CD4-positive, alpha-beta T cell treated with Interleukin-12 subunit alpha and Interleukin-12 subunit beta, for 1 hour (primary cell): ENCODE data around the gene KIF25.

ENCODE experiments used
- DNase-seq: peaks from one replicate; pipeline ENCODE4 v3.0.0-alpha.2; 2020

The KIF25 gene

GRCh38 chr6:168039301-168039700 lies 41.8 kb downstream of the KIF25 start:
- DNase-seq, result no peak

- no peak for DNase-seq
These were observed 42.4 kb downstream of the KIF25 start for GRCh38 chr6:168039849-168040248.

- no peak for DNase-seq
These were observed 43.5 kb downstream of the KIF25 start for GRCh38 chr6:168040856-168041496.

- no peak for DNase-seq
These were observed 44.5 kb downstream of the KIF25 start for GRCh38 chr6:168041928-168042327.

GRCh38 chr6:168042426-168043192 lies 45.1 kb downstream of the KIF25 start:
- no peak for DNase-seq

GRCh38 chr6:168043193-168043847 lies 45.8 kb downstream of the KIF25 start:
- DNase-seq, result no peak

- no peak for DNase-seq
These were observed 46.5 kb downstream of the KIF25 start for GRCh38 chr6:168043848-168044415.

GRCh38 chr6:168044521-168045130 lies 47.2 kb downstream of the KIF25 start:
- DNase-seq, result no peak

GRCh38 chr6:168045141-168045691 lies 47.7 kb downstream of the KIF25 start:
- DNase-seq, result no peak

- DNase-seq, result no peak
These were observed 48.5 kb downstream of the KIF25 start for GRCh38 chr6:168045706-168046620.

GRCh38 chr6:168046696-168047095 lies 49.2 kb downstream of the KIF25 start:
- DNase-seq, result no peak

- no peak for DNase-seq
These were observed 50.6 kb downstream of the KIF25 start for GRCh38 chr6:168047841-168048723.

GRCh38 chr6:168048724-168049025 lies 51.2 kb downstream of the KIF25 start:
- DNase-seq, result no peak

GRCh38 chr6:168049277-168049676 lies 51.8 kb downstream of the KIF25 start:
- no peak for DNase-seq

- DNase-seq, result no peak
These were observed 52.3 kb downstream of the KIF25 start for GRCh38 chr6:168049706-168050224.

- DNase-seq, result no peak
These were observed 52.9 kb downstream of the KIF25 start for GRCh38 chr6:168050225-168050880.

GRCh38 chr6:168050881-168051586 lies 53.6 kb downstream of the KIF25 start:
- DNase-seq, result no peak

GRCh38 chr6:168051648-168052047 lies 54.2 kb downstream of the KIF25 start:
- no peak for DNase-seq

GRCh38 chr6:168052291-168052891 lies 54.9 kb downstream of the KIF25 start:
- DNase-seq, result no peak
